ENCODE results near the gene STPG1.
A peak's percentile ranks its signal among the peaks of the same experiment; 100 is the strongest.
"Not testable (repeated sequence)": the region's sequence is repeated elsewhere in the genome, so short reads cannot be mapped to it uniquely, and the experiment has no call there.

The STPG1 gene

GRCh38 chr1:24413350-24414163 lies at the start of gene STPG1:
STPG1 (minus strand) TSS chr1:24413782; CDS start chr1:24401388, 12,394 bp downstream.
- peak; percentile 88 for DNase-seq

GRCh38 chr1:24462128-24462527 lies 48.5 kb upstream of the STPG1 start:
- peak; percentile 36 for DNase-seq

- DNase-seq, result no peak
These were observed 46.1 kb upstream of the STPG1 start for GRCh38 chr1:24459551-24460266.

- no peak for DNase-seq
These were observed 44.3 kb upstream of the STPG1 start for GRCh38 chr1:24457866-24458265.

GRCh38 chr1:24455272-24455671 lies 41.7 kb upstream of the STPG1 start:
- DNase-seq, result no peak

GRCh38 chr1:24454673-24455072 lies 41.1 kb upstream of the STPG1 start:
- no peak for DNase-seq

GRCh38 chr1:24452922-24453485 lies 39.4 kb upstream of the STPG1 start:
- DNase-seq, result no peak

GRCh38 chr1:24451746-24452145 lies 38.2 kb upstream of the STPG1 start:
- DNase-seq, result no peak

GRCh38 chr1:24450857-24451397 lies 37.3 kb upstream of the STPG1 start:
- DNase-seq, result no peak

- DNase-seq, result no peak
These were observed 36.7 kb upstream of the STPG1 start for GRCh38 chr1:24450316-24450715.

GRCh38 chr1:24446446-24446845 lies 32.9 kb upstream of the STPG1 start:
- not testable (repeated sequence) for DNase-seq

- no peak for DNase-seq
These were observed 29.7 kb upstream of the STPG1 start for GRCh38 chr1:24443241-24443656.

GRCh38 chr1:24442764-24443163 lies 29.2 kb upstream of the STPG1 start:
- DNase-seq, result no peak

GRCh38 chr1:24441996-24442668 lies 28.6 kb upstream of the STPG1 start:
- DNase-seq, result no peak

- DNase-seq, result no peak
These were observed 27.9 kb upstream of the STPG1 start for GRCh38 chr1:24441480-24441879.

- DNase-seq, result no peak
These were observed 26.9 kb upstream of the STPG1 start for GRCh38 chr1:24440436-24440835.

- no peak for DNase-seq
These were observed 24.9 kb upstream of the STPG1 start for GRCh38 chr1:24438423-24438901.

- no peak for DNase-seq
These were observed 24.2 kb upstream of the STPG1 start for GRCh38 chr1:24437631-24438396.

GRCh38 chr1:24435782-24436365 lies 22.3 kb upstream of the STPG1 start:
- DNase-seq, result no peak

GRCh38 chr1:24427545-24427862 lies 13.9 kb upstream of the STPG1 start:
- DNase-seq, result no peak

- DNase-seq, result no peak
These were observed 13.4 kb upstream of the STPG1 start for GRCh38 chr1:24426744-24427544.
